HepG2 (cell line): ENCODE measurements around the gene ALPL.

ENCODE experiments used
- JUNB ChIP-seq: sonication (generic); formaldehyde crosslinking; IDR thresholded peaks from 2 replicates; pipeline ENCODE4 v1.8.0; 2022; ENCODE audit warnings: missing genetic modification reagents, mild to moderate bottlenecking, borderline replicate concordance
- PAF1 ChIP-seq: IDR thresholded peaks from 2 replicates; pipeline ENCODE4 v1.6.1; 2016; ENCODE audit warnings: missing genetic modification reagents, missing compliant biosample characterization
- ZKSCAN1 ChIP-seq: fragments of 150-350 bp; IDR thresholded peaks from 2 replicates; pipeline ENCODE4 v1.6.1; 2014; ENCODE audit warnings: low read length

DNA sequence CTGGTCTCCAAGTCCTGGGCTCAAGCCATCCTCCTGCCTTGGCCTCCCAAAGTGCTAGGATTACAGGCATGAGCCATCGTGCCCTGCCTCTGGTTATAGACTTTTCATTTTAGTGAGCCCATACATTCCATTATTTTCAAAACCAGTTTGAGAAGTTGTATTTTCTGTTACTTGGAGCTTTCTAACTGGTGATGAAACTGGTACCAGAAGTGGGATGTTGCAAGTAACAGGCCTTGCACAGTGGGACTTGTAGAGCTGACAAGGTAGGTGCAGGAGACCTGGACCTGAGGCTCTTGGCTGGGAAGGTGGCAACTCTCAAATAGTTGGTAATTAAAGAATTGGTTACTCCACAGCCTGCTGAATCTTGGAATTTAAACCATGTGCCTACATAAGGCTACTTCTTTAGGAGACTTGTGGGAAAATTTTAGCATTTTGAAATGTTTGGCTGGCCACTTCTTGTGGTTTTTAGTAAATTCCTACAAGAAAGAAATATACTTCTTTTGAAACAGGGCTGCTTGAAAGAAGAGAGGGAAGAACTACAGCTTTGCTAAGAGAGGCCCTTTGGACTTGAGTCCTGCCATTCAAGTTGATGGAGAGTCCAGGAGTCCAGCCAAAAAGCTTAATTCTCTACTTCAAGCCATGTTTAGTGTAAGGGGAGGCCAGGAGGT, 9.8 kb upstream of the ALPL start:
- no peak for TF ChIP-seq JUNB (CRISPR knock-in tag)
- TF ChIP-seq ZKSCAN1, result no peak
- TF ChIP-seq PAF1 (CRISPR knock-in tag), result no peak
